Measurements from ENCODE around the gene PRDM1. TPM values are rescaled to one million over a fixed set of nuclear protein-coding genes. Genes with fewer than 3 reads are reported as not detected.

PRDM1 gene
- total RNA-seq, 1 donor from 2014 or later = 17.5 TPM

DNA sequence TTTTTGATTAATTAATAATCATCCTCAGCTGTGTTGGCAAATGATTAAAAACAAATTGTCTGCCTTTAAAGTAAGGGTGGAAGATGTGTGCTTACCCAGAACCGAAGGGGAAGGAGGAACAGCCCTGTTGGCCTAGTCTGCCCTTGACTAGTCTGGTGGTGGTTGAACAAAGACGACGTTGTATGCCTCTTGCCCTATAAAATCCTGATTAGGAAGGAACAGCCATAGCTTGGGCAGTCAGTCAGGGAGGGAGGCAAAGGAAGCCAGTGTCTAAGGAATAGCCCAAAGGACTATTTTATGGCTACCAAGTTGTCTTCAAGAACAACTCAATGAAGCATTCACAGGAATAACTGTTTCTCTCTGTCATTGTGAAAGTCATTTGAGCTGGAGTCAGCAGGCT is 70.7 kb downstream of the PRDM1 start:
- no peaks in the 10 kb centered on the region for H3K27me3 ChIP-seq
- no peaks in the 10 kb centered on the region for H3K9me3 ChIP-seq
- H3K36me3 ChIP-seq = no peaks in the 10 kb centered on the region
- H3K4me1 ChIP-seq = no peaks in the 10 kb centered on the region
- H3K27ac ChIP-seq = no peak overlapping the region
- H3K4me3 ChIP-seq = no peak overlapping the region
- DNase-seq = no peak
- no peak for TF ChIP-seq CTCF (IDR thresholded peaks at IDR 0.05)
- no peak for ATAC-seq
- intact Hi-C loops (cut with DNase I) = no loop called here

DNA sequence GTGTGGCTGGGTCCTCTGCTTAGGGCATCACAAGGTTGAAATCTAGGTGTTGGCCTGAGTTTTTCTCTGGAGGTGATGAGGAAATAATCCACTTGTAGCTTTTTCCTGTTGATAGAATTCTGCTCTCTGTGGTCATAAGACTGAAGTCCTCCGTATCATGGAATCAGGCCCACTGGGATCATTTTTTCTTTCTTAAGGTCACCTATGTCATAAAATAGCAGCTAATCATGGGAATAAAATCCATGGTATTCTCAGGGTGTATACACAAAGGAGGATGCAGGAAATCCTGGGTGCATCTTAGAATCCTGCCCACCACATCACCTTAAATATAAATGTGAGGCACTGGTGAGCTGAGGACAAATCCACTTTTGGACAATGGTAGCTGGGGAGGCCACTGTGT is 72.7 kb downstream of the PRDM1 start:
- H3K4me1 ChIP-seq = no peaks in the 10 kb centered on the region
- intact Hi-C loops (cut with DNase I) = no loop called here
- DNase-seq = no peak
- H3K9me3 ChIP-seq = no peaks in the 10 kb centered on the region
- no peaks in the 10 kb centered on the region for H3K27me3 ChIP-seq
- no peak overlapping the region for H3K4me3 ChIP-seq
- H3K27ac ChIP-seq = no peak overlapping the region
- ATAC-seq = no peak
- no peaks in the 10 kb centered on the region for H3K36me3 ChIP-seq
- no peak for TF ChIP-seq CTCF (IDR thresholded peaks at IDR 0.05)

Other genes with a start within 250 kb of the PRDM1 start
- 34.4 TPM for gene ATG5, start 239.4 kb downstream of the PRDM1 start, total RNA-seq

Data from upper lobe of right lung (tissue), 1 donor.